Nephron progenitor cell (in vitro differentiated cells): ENCODE data around the gene SLC2A3.
"Not testable (repeated sequence)": the region's sequence is repeated elsewhere in the genome, so short reads cannot be mapped to it uniquely, and the experiment has no call there.

Source experiments
- DNase-seq: peaks from one replicate; pipeline ENCODE4 v3.0.0; 2021
- H3K27ac Mint-ChIP-seq: 2 replicates; pipeline ENCODE4 v1.8.0; 2021; ENCODE audit warnings: mild to moderate bottlenecking, moderate library complexity, mixed read lengths
- H3K27me3 Mint-ChIP-seq: 2 replicates; pipeline ENCODE4 v1.8.0; 2021; ENCODE audit warnings: mild to moderate bottlenecking, low read depth, mixed read lengths; ENCODE audit not compliant: poor library complexity
- H3K36me3 Mint-ChIP-seq: 2 replicates; pipeline ENCODE4 v1.8.0; 2021; ENCODE audit warnings: low read depth, mixed read lengths
- H3K4me1 Mint-ChIP-seq: 2 replicates; pipeline ENCODE4 v1.8.0; 2021; ENCODE audit warnings: mixed read lengths
- H3K4me3 Mint-ChIP-seq: 2 replicates; pipeline ENCODE4 v1.8.0; 2021; ENCODE audit warnings: mild to moderate bottlenecking, moderate library complexity, mixed read lengths
- H3K9me3 Mint-ChIP-seq: 2 replicates; pipeline ENCODE4 v1.8.0; 2021; ENCODE audit warnings: mild to moderate bottlenecking, moderate library complexity, mixed read lengths
- TF ChIP-seq, protein P1 (sequence below): fragments of 200-600 bp; sonication (generic); IDR thresholded peaks from 2 replicates; pipeline ENCODE4 v1.5.0; 2021; ENCODE audit warnings: antibody characterized with exemption

SLC2A3 gene

DNA sequence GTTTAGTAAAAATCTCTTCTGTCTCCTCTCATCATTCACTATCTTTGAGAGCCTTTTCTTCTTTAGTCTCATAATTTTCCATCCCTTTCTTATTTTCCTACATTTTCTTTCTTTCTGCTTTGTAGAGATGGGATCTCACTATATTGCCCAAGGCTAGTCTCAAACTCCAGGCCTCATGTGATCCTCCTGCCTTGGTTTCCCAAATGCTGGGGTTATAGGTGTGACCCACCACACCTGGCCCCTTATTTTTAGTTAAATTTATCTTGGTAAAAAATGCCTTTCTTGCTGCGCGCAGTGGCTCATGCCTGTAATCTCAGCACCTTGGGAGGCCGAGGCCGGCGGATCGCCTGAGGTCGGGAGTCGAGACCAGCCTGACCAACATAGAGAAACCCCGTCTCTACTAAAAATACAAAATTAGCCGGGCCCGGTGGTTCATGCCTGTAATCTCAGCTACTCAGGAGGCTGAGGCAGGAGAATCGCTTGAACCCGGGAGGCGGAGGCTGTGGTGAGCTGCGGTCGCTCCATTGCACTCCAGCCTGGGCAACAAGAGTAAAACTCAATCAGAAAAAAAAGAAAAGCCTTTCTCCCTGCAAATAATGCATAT, 996 bp downstream of the SLC2A3 start:
- TF ChIP-seq, protein P1, sequence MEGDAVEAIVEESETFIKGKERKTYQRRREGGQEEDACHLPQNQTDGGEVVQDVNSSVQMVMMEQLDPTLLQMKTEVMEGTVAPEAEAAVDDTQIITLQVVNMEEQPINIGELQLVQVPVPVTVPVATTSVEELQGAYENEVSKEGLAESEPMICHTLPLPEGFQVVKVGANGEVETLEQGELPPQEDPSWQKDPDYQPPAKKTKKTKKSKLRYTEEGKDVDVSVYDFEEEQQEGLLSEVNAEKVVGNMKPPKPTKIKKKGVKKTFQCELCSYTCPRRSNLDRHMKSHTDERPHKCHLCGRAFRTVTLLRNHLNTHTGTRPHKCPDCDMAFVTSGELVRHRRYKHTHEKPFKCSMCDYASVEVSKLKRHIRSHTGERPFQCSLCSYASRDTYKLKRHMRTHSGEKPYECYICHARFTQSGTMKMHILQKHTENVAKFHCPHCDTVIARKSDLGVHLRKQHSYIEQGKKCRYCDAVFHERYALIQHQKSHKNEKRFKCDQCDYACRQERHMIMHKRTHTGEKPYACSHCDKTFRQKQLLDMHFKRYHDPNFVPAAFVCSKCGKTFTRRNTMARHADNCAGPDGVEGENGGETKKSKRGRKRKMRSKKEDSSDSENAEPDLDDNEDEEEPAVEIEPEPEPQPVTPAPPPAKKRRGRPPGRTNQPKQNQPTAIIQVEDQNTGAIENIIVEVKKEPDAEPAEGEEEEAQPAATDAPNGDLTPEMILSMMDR = no peak
- Mint-ChIP-seq H3K27me3 (no peaks in the 10 kb centered on the region), H3K4me3 (no peak overlapping the region), H3K4me1 (peaks cover 23% of the 10 kb centered on the region), H3K36me3 (peaks cover 16% of the 10 kb centered on the region), H3K27ac (no peak overlapping the region), H3K9me3 (no peaks in the 10 kb centered on the region)
- DNase-seq = peak; percentile 15

DNA sequence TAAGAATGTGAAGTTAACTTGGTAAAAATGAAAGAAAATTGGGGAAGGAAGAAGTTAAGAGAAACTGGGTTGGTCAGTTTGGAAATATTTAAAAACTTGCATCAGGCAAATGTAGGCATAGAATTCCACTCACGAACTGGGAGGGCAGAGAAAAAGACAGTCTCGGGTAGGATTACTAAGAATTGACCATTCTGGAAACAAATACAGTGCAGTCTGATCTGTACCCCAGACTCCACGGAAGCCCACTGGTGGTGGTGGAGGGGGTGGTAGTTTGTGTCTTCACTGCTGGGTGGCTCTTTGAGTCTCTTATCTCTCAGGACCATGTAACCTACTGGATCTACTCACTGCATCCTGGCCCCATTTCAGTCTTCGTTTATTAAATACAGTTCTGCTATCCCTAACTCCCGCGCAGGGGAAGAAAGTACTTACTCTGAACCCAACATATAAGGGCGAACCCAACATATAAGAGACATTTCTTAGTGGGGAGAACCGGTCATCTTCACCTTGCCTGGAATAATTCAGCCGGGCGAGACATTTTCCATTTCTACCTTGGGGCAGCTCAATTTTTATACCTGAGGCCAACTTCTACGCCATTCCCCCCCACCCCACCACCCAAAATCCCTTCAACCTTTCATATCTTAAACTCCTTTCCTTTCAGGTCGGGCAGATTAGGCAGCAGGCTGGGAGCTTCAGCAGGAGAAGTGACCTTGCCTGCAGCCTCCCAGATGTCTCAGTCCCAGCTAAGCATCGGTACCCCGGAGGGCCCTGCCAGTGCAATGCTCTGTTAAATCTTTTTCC, 1.7 kb downstream of the SLC2A3 start:
- peaks cover 27% of the 10 kb centered on the region for H3K4me1 Mint-ChIP-seq
- no peaks in the 10 kb centered on the region for H3K27me3 Mint-ChIP-seq
- H3K36me3 Mint-ChIP-seq = peaks cover 20% of the 10 kb centered on the region
- TF ChIP-seq, protein P1 = no peak
- H3K4me3 Mint-ChIP-seq = no peak overlapping the region
- DNase-seq = no peak
- H3K9me3 Mint-ChIP-seq = no peaks in the 10 kb centered on the region
- H3K27ac Mint-ChIP-seq = no peak overlapping the region

DNA sequence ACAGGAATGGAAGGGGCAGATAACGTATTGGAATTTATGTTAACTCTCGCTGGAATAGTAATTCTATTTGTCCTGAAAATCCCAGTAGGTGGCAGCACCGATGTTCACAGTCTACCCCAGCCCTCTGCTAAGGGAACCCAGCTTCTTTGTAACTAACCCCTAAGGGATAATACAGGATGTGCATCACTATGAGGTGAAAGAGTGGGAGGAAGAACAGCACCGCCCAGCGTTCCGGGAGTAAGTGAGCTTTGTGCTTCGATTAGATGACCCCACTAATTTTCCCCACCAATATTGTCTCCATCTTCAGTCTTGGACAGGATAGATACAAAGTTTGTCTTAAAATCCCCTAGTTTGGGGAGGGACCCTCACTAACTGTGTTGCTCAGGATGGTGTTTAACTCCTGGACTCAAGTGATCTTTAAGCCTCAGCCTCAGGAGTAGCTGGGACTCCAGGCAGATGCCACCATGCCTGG, 2.7 kb downstream of the SLC2A3 start:
- no peaks in the 10 kb centered on the region for H3K27me3 Mint-ChIP-seq
- H3K27ac Mint-ChIP-seq = no peak overlapping the region
- peak; percentile 71 for DNase-seq
- H3K4me1 Mint-ChIP-seq = peaks cover 28% of the 10 kb centered on the region
- no peaks in the 10 kb centered on the region for H3K9me3 Mint-ChIP-seq
- H3K4me3 Mint-ChIP-seq = no peak overlapping the region
- TF ChIP-seq, protein P1 = peak; percentile 65
- H3K36me3 Mint-ChIP-seq = peaks cover 24% of the 10 kb centered on the region

DNA sequence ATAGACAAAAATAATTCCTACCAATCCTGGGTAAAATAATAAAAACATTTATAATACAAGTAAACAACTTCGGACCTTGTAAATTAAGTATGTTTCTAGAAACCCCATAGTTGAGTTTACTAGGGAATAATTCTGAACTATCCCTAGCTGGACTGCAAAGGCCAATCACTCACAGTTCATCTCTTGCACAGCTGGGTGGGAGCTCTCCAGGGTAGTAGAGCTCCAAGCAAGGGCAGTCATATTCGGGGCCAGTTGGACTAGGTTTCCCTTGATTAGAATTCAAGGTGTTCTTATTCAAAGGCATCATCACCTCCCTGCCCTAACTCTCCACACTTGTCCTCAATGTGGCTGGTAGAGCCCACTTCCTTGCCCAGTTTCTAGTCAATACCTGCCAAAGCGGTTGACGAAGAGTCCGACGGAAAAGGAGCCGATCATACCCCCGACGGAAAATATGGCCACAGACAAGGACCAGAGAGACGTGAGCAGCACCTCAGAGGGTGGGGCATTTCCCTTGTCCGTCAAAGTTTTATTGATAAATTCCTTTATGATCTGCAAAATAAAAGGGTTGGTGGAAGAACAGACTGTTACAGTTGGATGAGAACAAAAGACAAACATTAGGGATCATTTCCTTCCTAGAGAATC, 3.3 kb downstream of the SLC2A3 start:
- Mint-ChIP-seq H3K36me3 (peaks cover 27% of the 10 kb centered on the region), H3K4me1 (peaks cover 23% of the 10 kb centered on the region)
- H3K27ac Mint-ChIP-seq, H3K27me3 Mint-ChIP-seq, H3K4me3 Mint-ChIP-seq, DNase-seq, H3K9me3 Mint-ChIP-seq: not testable (repeated sequence)

DNA sequence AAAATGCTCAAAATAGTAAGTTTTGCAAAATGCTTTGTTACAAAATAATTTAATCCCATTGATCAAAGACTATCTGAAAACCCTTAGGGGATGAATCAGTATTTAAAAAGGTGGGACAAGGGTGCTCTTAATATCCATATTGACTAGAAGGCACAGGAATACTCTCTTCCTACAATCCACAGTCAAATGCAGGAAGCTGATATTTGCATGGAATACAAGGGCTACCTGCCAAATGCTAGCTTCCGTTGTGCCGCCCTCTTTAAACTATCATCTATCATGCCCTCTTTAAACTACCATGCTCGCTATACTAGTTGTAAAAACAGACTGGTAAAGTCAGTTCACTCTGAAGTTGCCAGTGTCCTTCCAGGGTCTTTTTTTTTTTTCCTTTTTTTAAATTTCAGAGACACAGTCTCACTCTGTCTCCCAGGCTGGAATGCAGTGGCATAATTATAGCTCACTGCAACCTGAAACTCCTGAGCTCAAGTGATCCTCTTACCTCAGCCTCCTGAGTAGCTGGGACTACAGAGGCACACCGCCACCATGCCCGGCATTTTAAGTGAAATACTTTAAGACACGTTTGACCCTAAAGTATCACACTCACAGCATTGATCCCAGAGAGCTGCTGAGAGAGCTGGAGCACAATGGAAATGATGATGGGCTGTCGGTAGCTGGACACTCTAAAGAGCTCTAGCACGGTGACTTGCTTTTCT, 6.7 kb downstream of the SLC2A3 start:
- Mint-ChIP-seq H3K9me3 (no peaks in the 10 kb centered on the region), H3K36me3 (peaks cover 51% of the 10 kb centered on the region), H3K27ac (peak overlapping the region; percentile 79), H3K4me3 (no peak overlapping the region), H3K27me3 (no peaks in the 10 kb centered on the region), H3K4me1 (peaks cover 41% of the 10 kb centered on the region)
- DNase-seq = no peak
- TF ChIP-seq, protein P1 = no peak

DNA sequence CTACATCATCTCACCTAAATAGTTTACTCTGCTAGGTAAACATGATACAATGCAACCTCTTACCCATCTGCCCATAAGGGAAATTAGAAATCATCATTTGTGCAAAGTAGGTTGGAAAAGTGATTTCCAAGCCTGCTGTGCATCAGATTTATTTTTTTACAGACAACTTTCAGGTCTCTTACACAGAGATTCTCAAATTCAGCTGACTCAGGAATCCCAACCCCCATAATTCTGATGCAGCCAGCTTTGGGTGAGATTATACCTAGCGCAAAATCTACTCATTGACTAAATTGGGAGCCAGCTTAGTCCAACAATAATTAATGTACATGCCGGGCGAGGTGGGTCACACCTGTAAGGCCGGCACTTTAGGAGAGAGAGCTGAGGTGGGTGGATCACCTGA, 8.5 kb downstream of the SLC2A3 start:
- Mint-ChIP-seq H3K36me3 (peaks cover 66% of the 10 kb centered on the region), H3K27ac (peak overlapping the region; percentile 45), H3K27me3 (no peaks in the 10 kb centered on the region), H3K9me3 (no peaks in the 10 kb centered on the region), H3K4me3 (no peak overlapping the region), H3K4me1 (peaks cover 41% of the 10 kb centered on the region)
- DNase-seq = no peak
- TF ChIP-seq, protein P1 = no peak

DNA sequence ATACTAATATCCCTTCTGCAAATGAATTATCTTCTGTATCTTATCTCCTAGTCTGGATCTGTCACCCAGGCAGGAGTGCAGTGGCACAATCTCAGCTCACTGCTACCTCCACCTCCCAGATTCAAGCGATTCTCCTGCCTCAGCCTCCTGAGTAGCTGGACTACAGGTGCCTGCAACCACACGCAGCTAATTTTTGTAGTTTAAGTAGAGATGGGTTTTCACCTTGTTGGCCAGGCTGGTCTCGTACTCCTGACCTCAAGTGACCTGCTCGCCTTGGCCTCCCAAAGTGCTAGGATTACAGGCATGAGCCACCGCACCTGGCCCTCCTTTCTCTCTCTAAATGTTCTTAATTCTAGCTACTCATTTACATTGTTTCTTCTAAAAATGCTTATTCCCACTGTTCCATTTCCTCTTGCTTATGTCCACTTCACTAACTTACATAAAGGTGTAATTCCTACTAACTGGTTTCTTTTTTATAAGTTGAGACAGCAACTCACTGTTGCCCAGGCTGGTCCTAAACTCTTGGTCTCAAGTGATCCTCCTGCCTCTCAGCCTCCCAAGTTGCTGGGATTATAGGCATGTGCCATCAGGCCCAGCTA, 9.8 kb downstream of the SLC2A3 start:
- peaks cover 74% of the 10 kb centered on the region for H3K36me3 Mint-ChIP-seq
- H3K27me3 Mint-ChIP-seq = not testable (repeated sequence)

More for the DNA sequence above, 9.8 kb downstream of the SLC2A3 start:
- not testable (repeated sequence) for H3K4me3 Mint-ChIP-seq, DNase-seq, H3K9me3 Mint-ChIP-seq
- Mint-ChIP-seq H3K27ac (peak overlapping the region; percentile 58), H3K4me1 (peaks cover 36% of the 10 kb centered on the region)
